Activated B cell treated with CpG ODN at 0.5 μM for 24 hours (primary cell): ENCODE measurements around the gene FIBIN. TPM values are rescaled to one million over a fixed set of nuclear protein-coding genes. Genes with fewer than 3 reads are reported as not detected.

ENCODE experiments used
- ATAC-seq: fragments of 200-7000 bp; cut with Tn5 transposase; one replicate; pipeline ENCODE4 v1.10.0; 2021; ENCODE audit warnings: low read depth, mild to moderate bottlenecking, moderate library complexity
- CTCF ChIA-PET: fragments of 350-600 bp; sonication (Branson Sonifier 250); formaldehyde crosslinking; loops from one replicate; lab custom pipeline; 2021; ENCODE audit warnings: antibody characterized with exemption; lab: Charles Lee
- POLR2A ChIA-PET: fragments of 350-600 bp; sonication (Branson Sonifier 250); formaldehyde crosslinking; loops from one replicate; lab custom pipeline; 2021; ENCODE audit warnings: antibody characterized with exemption; lab: Charles Lee
- DNase-seq: peaks from one replicate; pipeline ENCODE4 v3.0.0; 2022
- H3K27ac Mint-ChIP-seq: one replicate; pipeline ENCODE4 v1.8.0; 2020; ENCODE audit warnings: mixed read lengths
- H3K27me3 Mint-ChIP-seq: one replicate; pipeline ENCODE4 v1.8.0; 2021; ENCODE audit warnings: mixed read lengths
- H3K36me3 Mint-ChIP-seq: one replicate; pipeline ENCODE4 v1.8.0; 2021; ENCODE audit warnings: low read depth, mixed read lengths
- H3K4me1 Mint-ChIP-seq: one replicate; pipeline ENCODE4 v1.8.0; 2021; ENCODE audit warnings: mixed read lengths
- H3K4me3 Mint-ChIP-seq: one replicate; pipeline ENCODE4 v1.8.0; 2020; ENCODE audit warnings: mild to moderate bottlenecking, mixed read lengths
- H3K9me3 Mint-ChIP-seq: one replicate; pipeline ENCODE4 v1.8.0; 2020; ENCODE audit warnings: mixed read lengths
- intact Hi-C: fragments of 100-400 bp; cut with micrococcal nuclease; formaldehyde crosslinking; loops from one replicate; pipeline ENCODE4 v1.15.1; 2024
- total RNA-seq: library from RNA; stranded (reverse); gene quantifications from 2 replicates; pipeline ENCODE4 v1.2.3, GENCODE V29; 2022
- TF ChIP-seq, protein P1 (sequence below): fragments of 200-600 bp; IDR thresholded peaks from one replicate; pipeline ENCODE4 v1.8.0; 2022; ENCODE audit warnings: antibody characterized with exemption, mild to moderate bottlenecking

FIBIN gene
- not detected in 2 replicates for total RNA-seq

GRCh38 chr11:26993965-26994457 lies at the start of gene FIBIN:
FIBIN (plus strand) TSS chr11:26994112; CDS start chr11:26994527, 415 bp downstream.
- TF ChIP-seq, protein P1, sequence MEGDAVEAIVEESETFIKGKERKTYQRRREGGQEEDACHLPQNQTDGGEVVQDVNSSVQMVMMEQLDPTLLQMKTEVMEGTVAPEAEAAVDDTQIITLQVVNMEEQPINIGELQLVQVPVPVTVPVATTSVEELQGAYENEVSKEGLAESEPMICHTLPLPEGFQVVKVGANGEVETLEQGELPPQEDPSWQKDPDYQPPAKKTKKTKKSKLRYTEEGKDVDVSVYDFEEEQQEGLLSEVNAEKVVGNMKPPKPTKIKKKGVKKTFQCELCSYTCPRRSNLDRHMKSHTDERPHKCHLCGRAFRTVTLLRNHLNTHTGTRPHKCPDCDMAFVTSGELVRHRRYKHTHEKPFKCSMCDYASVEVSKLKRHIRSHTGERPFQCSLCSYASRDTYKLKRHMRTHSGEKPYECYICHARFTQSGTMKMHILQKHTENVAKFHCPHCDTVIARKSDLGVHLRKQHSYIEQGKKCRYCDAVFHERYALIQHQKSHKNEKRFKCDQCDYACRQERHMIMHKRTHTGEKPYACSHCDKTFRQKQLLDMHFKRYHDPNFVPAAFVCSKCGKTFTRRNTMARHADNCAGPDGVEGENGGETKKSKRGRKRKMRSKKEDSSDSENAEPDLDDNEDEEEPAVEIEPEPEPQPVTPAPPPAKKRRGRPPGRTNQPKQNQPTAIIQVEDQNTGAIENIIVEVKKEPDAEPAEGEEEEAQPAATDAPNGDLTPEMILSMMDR, result no peak
- CTCF ChIA-PET, result no interaction called here
- H3K4me3 Mint-ChIP-seq, result no peak within 1 kb of the TSS

GRCh38 chr11:26944866-26945664 lies 48.8 kb upstream of the FIBIN start:
- no peak overlapping the region for H3K4me3 Mint-ChIP-seq
- H3K36me3 Mint-ChIP-seq, result no peaks in the 10 kb centered on the region
- ATAC-seq (no peak), DNase-seq (no peak)
- CTCF ChIA-PET, result no interaction called here
- peaks cover 2% of the 10 kb centered on the region for H3K9me3 Mint-ChIP-seq
- no peak overlapping the region for H3K27ac Mint-ChIP-seq
- TF ChIP-seq, protein P1, result no peak
- no peaks in the 10 kb centered on the region for H3K27me3 Mint-ChIP-seq
- intact Hi-C loops, result no loop called here
- H3K4me1 Mint-ChIP-seq, result no peaks in the 10 kb centered on the region
- POLR2A ChIA-PET, result no interaction called here

More at GRCh38 chr11:26993965-26994457, at the start of gene FIBIN:
- H3K9me3 Mint-ChIP-seq, result no peaks in the 10 kb centered on the region
- no peaks in the 10 kb centered on the region for H3K36me3 Mint-ChIP-seq
- no peak for DNase-seq
- H3K27ac Mint-ChIP-seq, result no peak within 1 kb of the TSS
- no peaks in the 10 kb centered on the region for H3K27me3 Mint-ChIP-seq
- POLR2A ChIA-PET, result no interaction called here
- H3K4me1 Mint-ChIP-seq, result no peaks in the 10 kb centered on the region
- intact Hi-C loops, result no loop called here
- ATAC-seq, result no peak

DNA sequence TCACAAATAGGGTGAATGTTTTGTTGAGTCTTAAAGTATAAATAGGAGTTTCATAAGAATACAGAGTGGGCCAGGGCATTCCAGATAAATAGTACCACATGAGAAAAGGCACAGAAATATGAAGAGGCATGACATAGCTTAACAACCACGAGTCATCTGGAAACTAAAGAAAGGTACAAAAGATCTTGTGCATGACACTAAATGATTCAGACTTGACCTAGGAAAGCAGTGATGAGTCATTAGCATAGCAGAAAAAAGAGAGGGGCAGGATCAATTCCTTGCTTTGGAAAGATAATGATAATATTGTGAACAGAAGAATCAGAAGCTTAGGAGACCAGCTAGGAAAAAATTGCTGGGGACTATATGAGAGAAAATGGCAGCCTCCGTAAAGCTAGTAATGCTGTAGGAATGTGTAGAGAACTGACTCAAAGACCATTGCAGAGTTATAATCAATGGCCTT lies 47.6 kb upstream of the FIBIN start:
- intact Hi-C loops, result no loop called here

DNA sequence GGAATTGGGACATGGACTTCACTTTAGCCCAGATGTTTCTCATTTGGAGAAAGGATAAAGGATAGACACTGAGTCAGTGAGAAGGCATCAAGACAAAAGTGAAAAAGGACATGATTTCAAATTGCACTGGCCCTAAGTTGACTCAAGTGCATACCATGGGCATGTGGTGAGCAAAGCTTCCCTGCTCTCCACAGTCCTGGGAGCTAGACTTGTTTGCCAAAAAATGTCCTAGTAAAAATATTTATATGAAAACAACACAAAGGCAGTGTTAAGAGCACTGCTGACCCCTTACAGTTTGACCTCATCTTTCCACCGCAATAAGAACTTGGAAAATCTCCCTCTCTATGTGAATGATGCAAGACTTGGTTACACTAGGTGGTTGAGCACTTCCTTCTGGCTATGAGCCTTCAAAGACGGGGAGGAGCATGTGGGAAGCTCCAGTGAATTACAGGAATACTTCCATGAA lies 46.5 kb upstream of the FIBIN start:
- intact Hi-C loops, result no loop called here
- CTCF ChIA-PET, result no interaction called here
- Mint-ChIP-seq H3K36me3 (no peaks in the 10 kb centered on the region), H3K27me3 (no peaks in the 10 kb centered on the region), H3K27ac (no peak overlapping the region), H3K4me3 (no peak overlapping the region), H3K9me3 (peaks cover 2% of the 10 kb centered on the region), H3K4me1 (no peaks in the 10 kb centered on the region)
- no peak for DNase-seq
- TF ChIP-seq, protein P1, result no peak
- no peak for ATAC-seq
- POLR2A ChIA-PET, result no interaction called here

More for the DNA sequence above, 47.6 kb upstream of the FIBIN start:
- Mint-ChIP-seq H3K27me3 (no peaks in the 10 kb centered on the region), H3K27ac (no peak overlapping the region), H3K36me3 (no peaks in the 10 kb centered on the region), H3K4me1 (no peaks in the 10 kb centered on the region), H3K4me3 (no peak overlapping the region), H3K9me3 (peaks cover 2% of the 10 kb centered on the region)
- TF ChIP-seq, protein P1, result no peak
- POLR2A ChIA-PET, result no interaction called here
- DNase-seq, result no peak
- no peak for ATAC-seq
- CTCF ChIA-PET, result no interaction called here

DNA sequence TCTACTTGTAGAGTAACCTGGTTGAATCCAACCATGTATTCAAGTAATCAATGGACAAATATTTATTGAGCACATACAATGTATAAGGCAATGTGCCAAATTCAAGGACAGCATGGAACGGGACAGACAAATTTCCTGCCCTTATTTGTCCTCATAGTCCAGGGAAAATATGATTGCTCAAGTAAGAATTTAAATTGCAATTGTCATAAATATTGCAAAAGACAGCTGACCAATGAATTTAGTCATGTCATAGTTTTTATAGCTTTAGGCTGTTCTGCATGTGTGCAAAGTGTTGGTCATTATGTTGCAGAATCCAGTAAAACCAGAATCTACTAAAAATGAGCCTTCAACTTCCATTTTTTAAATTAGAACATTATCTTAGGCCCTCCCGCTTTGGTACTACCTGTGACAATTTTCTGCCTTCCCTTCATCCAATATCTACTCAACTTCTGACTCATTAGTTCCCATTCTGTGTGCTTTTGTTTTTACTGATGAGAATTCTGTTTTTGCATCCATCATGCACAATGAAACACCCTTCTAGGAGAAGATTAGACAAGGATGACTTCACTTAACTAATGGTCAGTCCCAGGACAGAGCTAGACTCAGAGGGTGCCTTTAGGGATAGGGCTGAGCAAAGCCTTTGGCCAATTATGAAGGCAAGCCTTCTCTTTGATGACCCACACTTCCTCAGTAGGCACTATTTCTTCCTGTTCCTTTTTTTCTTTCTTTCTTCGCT lies 45.8 kb upstream of the FIBIN start:
- TF ChIP-seq, protein P1, result no peak
- peaks cover 2% of the 10 kb centered on the region for H3K9me3 Mint-ChIP-seq
- no peak overlapping the region for H3K27ac Mint-ChIP-seq
- ATAC-seq (no peak), DNase-seq (no peak)
- intact Hi-C loops, result no loop called here
- no peaks in the 10 kb centered on the region for H3K36me3 Mint-ChIP-seq
- POLR2A ChIA-PET, result no interaction called here
- CTCF ChIA-PET, result no interaction called here
- H3K4me1 Mint-ChIP-seq, result no peaks in the 10 kb centered on the region
- H3K4me3 Mint-ChIP-seq, result no peak overlapping the region
- no peaks in the 10 kb centered on the region for H3K27me3 Mint-ChIP-seq
